Vagina (tissue), 2 donors: Measurements from ENCODE around the gene MDP1. TPM values are rescaled to one million over a fixed set of nuclear protein-coding genes. Genes with fewer than 3 reads are reported as not detected.

Experiments
- DNase-seq, 2 donors: peaks; one replicate each; pipeline ENCODE4 v3.0.0-alpha.2; 2017; ENCODE audit errors: extremely low spot score in 2 of 2
- H3K27ac ChIP-seq: fragments of 200-600 bp; sonication (generic); one replicate; pipeline ENCODE4 v1.5.1; 2019
- H3K27me3 ChIP-seq: fragments of 200-600 bp; sonication (generic); one replicate; pipeline ENCODE4 v1.5.1; 2019
- H3K36me3 ChIP-seq, 2 donors: fragments of 200-600 bp; sonication (generic); one replicate each; pipeline ENCODE4 v1.5.1; 2017 to 2019
- H3K4me1 ChIP-seq: fragments of 200-600 bp; sonication (generic); one replicate; pipeline ENCODE4 v1.5.1; 2019
- H3K4me3 ChIP-seq, 2 donors: fragments of 200-600 bp; sonication (generic); 1 replicate in 1 of 2; 2 replicates in 1 of 2; pipeline ENCODE4 v1.5.1; 2016 to 2019
- H3K9me3 ChIP-seq: fragments of 200-600 bp; sonication (generic); one replicate; pipeline ENCODE4 v1.5.1; 2019
- POLR2A ChIP-seq, 2 donors: fragments of 450-650 bp; IDR thresholded peaks; one replicate each; pipeline ENCODE4 v1.6.1; 2017; ENCODE audit warnings: antibody characterized with exemption in 2 of 2, mild to moderate bottlenecking in 2 of 2, moderate library complexity in 2 of 2
- POLR2AphosphoS5 ChIP-seq, 2 donors: sonication (generic); formaldehyde crosslinking; IDR thresholded peaks; one replicate each; pipeline ENCODE4 v1.9.0; 2017; ENCODE audit warnings: antibody characterized with exemption in 2 of 2, mild to moderate bottlenecking in 2 of 2, low read depth in 1 of 2; ENCODE audit not compliant: insufficient read depth in 1 of 2
- intact Hi-C: fragments of 100-400 bp; cut with DNase I; formaldehyde crosslinking; loops from one replicate; pipeline ENCODE4 v1.15.1; 2023
- total RNA-seq: library from RNA; depleted of rRNA; stranded (reverse); fragments of >200 nt; gene quantifications from one replicate; pipeline ENCODE4 v1.2.3, GENCODE V29; 2016
- TF ChIP-seq, protein P1 (sequence below), 3 experiments: fragments of 450-650 bp in 2 of 3; fragments of 200-600 bp in 1 of 3; sonication (generic) in 1 of 3; IDR thresholded peaks; one replicate each; pipeline ENCODE4 v1.5.1; 2017 to 2019; ENCODE audit warnings: antibody characterized with exemption in 3 of 3, mild to moderate bottlenecking in 2 of 3, moderate library complexity in 2 of 3

The MDP1 gene
- total RNA-seq, 1 donor from 2014 or later, result 32.7 TPM

DNA sequence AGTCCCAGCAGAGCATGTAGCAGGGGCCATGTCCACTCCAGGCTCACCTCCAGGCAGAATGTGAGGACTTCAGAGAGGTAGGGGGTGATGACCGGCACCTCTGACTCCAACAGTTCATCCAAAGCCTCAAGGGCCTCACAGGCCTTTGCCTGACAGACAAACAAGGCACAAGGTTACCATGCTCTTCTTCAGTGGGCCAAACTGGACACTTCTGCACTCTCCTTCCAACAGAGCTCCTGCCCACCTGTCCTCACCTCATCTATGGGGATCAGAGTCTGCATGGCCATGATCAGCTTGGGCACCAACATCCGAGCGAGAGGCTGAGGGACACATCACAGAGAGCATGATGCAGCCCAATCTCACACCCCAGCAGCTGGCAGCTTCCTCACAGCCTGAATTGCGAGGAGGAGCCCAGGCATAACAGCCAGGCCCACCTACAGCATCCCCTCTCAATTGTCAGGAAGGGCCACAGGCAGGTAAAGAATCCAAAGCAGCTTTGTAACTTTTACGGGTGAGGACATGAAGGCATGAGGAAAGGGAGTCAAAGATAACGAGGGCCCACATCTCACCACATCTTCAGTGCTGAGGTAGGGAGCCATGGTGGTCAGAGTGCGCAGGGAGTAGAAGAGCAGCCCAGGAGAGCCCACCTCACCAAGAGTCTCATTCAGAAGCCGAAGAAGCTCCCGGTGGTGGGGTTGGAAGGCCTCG lies 28.9 kb downstream of the MDP1 start:
- H3K27me3 ChIP-seq, result no peaks in the 10 kb centered on the region
- H3K9me3 ChIP-seq, result no peaks in the 10 kb centered on the region
- H3K27ac ChIP-seq, result no peak overlapping the region
- intact Hi-C loops, result no loop called here
- no peak overlapping the region for H3K4me3 ChIP-seq
- peaks cover 13% of the 10 kb centered on the region for H3K4me1 ChIP-seq
- DNase-seq, result no peak
- TF ChIP-seq POLR2AphosphoS5 (IDR thresholded peaks at IDR 0.05; ENCODE audit: insufficient read depth in 1 of 2, low read depth in 1 of 2), result no peak
- TF ChIP-seq, protein P1, sequence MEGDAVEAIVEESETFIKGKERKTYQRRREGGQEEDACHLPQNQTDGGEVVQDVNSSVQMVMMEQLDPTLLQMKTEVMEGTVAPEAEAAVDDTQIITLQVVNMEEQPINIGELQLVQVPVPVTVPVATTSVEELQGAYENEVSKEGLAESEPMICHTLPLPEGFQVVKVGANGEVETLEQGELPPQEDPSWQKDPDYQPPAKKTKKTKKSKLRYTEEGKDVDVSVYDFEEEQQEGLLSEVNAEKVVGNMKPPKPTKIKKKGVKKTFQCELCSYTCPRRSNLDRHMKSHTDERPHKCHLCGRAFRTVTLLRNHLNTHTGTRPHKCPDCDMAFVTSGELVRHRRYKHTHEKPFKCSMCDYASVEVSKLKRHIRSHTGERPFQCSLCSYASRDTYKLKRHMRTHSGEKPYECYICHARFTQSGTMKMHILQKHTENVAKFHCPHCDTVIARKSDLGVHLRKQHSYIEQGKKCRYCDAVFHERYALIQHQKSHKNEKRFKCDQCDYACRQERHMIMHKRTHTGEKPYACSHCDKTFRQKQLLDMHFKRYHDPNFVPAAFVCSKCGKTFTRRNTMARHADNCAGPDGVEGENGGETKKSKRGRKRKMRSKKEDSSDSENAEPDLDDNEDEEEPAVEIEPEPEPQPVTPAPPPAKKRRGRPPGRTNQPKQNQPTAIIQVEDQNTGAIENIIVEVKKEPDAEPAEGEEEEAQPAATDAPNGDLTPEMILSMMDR (IDR thresholded peaks at IDR 0.05), result no peak
- peaks cover 0 to 44% of the 10 kb centered on the region in 2 donors for H3K36me3 ChIP-seq

DNA sequence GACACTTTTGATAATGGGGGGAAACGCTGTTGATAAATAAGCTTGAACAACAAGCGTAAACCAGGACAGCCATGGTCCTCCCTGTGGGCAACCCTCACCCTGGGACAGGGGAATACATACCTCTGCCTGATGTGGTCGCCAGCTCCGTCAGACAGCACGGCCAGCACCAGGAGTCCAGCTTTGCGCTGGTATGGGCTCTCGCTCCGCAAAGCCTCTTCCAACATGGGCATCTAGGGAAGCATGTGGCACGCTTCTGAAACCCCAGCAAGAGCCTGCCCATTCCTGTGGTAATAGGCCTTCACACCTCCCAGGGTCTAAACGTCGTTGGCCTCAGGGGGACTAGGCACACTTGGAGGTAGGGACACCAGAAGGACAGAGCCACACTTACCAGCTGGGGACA lies 30.1 kb downstream of the MDP1 start:
- no peak for DNase-seq
- Histone ChIP-seq H3K4me1 (peaks cover 13% of the 10 kb centered on the region), H3K9me3 (no peaks in the 10 kb centered on the region), H3K4me3 (no peak overlapping the region), H3K27ac (no peak overlapping the region), H3K27me3 (no peaks in the 10 kb centered on the region), H3K36me3 (peaks cover 0 to 41% of the 10 kb centered on the region in 2 donors)
- TF ChIP-seq POLR2AphosphoS5 (IDR thresholded peaks at IDR 0.05; ENCODE audit: insufficient read depth in 1 of 2, low read depth in 1 of 2) (no peak), POLR2A (IDR thresholded peaks at IDR 0.05) (no peak)
- TF ChIP-seq, protein P1 (IDR thresholded peaks at IDR 0.05), result no peak
- intact Hi-C loops, result no loop called here

DNA sequence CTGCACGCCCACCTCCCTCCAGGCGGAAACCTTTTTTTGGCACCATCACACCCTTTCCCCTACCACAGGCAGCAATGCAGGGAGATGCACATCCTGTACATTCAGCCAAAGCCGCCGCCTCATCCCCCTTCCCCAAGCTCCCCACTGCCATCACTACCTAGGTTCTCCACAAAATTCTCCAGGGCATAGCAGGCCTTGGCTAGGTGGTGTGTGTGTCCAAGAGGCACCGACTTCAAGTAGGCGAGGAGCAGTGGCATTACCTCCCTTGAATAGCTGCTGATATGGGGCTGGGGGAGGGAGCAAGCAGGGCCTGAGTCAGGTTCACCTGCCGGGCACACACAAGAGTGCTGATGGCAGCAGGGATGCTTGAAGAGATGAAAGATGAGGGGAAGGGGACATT lies 30.8 kb downstream of the MDP1 start:
- no peak for DNase-seq
- Histone ChIP-seq H3K9me3 (no peaks in the 10 kb centered on the region), H3K4me3 (no peak overlapping the region), H3K27ac (no peak overlapping the region), H3K36me3 (peaks cover 0 to 44% of the 10 kb centered on the region in 2 donors), H3K4me1 (peaks cover 19% of the 10 kb centered on the region), H3K27me3 (no peaks in the 10 kb centered on the region)
- intact Hi-C loops, result no loop called here
- no peak for TF ChIP-seq POLR2AphosphoS5 (IDR thresholded peaks at IDR 0.05; ENCODE audit: insufficient read depth in 1 of 2, low read depth in 1 of 2)
- no peak for TF ChIP-seq POLR2A (IDR thresholded peaks at IDR 0.05)
- TF ChIP-seq, protein P1 (IDR thresholded peaks at IDR 0.05), result no peak

DNA sequence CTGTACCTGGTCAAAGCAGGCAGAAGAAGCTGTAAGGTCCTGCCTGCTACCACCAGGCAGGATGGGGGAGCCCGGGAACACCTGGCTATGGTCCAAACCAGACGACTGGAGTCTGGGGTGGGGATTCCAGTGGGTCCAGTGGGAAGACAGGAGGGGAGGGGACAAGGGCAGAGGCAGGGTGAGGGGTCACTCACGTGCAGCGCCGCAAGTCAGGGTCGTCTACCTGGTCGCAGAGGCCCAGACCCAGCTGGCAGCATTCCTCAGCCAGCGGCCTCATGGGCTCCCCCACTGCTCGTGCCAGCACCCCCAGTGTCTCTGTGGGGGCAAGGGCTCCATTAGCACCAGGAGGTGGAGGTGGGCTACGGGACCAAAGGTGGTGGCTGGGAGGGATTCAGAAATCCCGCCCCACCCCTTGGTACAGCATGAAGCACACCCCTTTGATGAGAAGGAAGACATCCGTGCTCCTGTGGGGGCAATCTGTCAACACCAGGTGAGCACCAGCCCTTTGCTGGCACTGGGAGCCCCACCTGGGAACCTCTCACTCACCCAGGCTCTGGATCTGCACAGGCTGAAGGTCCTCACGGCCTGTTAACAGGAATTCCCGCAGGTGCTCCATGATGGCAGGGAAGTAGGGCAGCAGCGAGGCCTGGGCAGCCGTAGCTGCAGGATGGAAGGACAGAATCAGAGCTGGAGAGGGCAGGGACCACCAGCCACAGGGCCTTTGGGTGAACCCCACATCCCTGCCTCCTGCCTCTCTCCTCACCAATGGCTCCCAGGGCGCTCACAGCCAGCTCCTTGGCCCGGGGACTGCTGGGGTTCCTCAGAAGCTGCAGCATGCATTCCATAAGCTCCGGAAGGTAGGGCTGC lies 31.5 kb downstream of the MDP1 start:
- H3K4me3 ChIP-seq, result no peak overlapping the region
- intact Hi-C loops, result no loop called here
- no peak for DNase-seq
- TF ChIP-seq, protein P1 (IDR thresholded peaks at IDR 0.05), result no peak
- no peak for TF ChIP-seq POLR2A (IDR thresholded peaks at IDR 0.05)
- TF ChIP-seq POLR2AphosphoS5 (IDR thresholded peaks at IDR 0.05; ENCODE audit: insufficient read depth in 1 of 2, low read depth in 1 of 2), result no peak
- no peaks in the 10 kb centered on the region for H3K9me3 ChIP-seq
- H3K4me1 ChIP-seq, result peaks cover 26% of the 10 kb centered on the region
- H3K27ac ChIP-seq, result no peak overlapping the region
- no peaks in the 10 kb centered on the region for H3K27me3 ChIP-seq
- peaks cover 0 to 40% of the 10 kb centered on the region in 2 donors for H3K36me3 ChIP-seq
